Stimulated activated CD8-positive, alpha-beta memory T cell treated with anti-CD3 and anti-CD28 coated beads, Interleukin-12 subunit alpha, Interleukin-12 subunit beta, amount 100 ng/mL, for 24 hours (primary cell): Measurements from ENCODE around the gene PCDHGB1.
"Not testable (repeated sequence)": the region's sequence is repeated elsewhere in the genome, so short reads cannot be mapped to it uniquely, and the experiment has no call there.

Source experiments
- DNase-seq: peaks from one replicate; pipeline ENCODE4 v3.0.0-alpha.2; 2020; ENCODE audit errors: extremely low read depth

PCDHGB1 gene

DNA sequence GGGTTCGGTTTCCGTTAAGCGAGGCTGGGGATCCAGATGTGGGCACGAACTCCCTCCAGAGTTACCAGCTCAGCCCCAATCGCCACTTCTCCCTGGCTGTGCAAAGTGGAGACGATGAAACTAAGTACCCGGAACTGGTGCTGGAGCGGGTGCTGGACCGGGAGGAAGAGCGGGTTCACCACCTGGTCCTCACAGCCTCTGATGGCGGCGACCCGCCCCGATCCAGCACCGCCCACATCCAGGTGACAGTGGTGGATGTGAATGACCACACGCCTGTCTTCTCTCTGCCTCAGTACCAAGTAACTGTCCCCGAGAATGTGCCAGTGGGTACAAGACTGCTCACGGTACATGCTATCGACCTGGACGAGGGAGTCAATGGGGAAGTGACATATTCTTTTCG is 33.4 kb downstream of the PCDHGB1 start:
- no peak for DNase-seq

DNA sequence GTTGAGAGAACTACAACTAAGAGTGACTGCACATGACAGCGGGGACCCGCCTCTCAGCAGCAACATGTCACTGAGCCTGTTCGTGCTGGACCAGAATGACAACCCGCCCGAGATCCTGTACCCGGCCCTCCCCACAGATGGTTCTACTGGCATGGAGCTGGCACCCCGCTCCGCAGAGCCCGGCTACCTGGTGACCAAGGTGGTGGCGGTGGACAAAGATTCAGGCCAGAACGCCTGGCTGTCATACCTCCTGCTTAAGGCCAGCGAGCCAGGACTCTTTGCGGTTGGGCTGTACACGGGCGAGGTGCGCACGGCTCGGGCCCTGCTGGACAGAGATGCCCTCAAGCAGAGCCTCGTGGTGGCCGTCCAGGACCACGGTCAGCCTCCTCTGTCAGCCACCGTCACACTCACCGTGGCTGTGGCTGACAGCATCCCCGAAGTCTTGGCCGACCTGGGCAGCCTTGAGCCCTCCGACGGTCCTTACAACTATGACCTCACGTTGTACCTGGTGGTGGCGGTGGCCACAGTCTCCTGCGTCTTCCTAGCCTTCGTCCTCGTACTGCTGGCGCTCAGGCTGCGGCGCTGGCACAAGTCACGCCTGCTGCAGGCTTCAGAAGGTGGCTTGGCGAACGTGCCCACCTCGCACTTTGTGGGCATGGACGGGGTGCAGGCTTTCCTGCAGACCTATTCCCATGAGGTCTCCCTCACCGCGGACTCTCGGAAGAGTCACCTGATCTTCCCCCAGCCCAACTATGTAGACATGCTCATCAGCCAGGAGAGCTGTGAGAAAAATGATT is 34.8 kb downstream of the PCDHGB1 start:
- no peak for DNase-seq

DNA sequence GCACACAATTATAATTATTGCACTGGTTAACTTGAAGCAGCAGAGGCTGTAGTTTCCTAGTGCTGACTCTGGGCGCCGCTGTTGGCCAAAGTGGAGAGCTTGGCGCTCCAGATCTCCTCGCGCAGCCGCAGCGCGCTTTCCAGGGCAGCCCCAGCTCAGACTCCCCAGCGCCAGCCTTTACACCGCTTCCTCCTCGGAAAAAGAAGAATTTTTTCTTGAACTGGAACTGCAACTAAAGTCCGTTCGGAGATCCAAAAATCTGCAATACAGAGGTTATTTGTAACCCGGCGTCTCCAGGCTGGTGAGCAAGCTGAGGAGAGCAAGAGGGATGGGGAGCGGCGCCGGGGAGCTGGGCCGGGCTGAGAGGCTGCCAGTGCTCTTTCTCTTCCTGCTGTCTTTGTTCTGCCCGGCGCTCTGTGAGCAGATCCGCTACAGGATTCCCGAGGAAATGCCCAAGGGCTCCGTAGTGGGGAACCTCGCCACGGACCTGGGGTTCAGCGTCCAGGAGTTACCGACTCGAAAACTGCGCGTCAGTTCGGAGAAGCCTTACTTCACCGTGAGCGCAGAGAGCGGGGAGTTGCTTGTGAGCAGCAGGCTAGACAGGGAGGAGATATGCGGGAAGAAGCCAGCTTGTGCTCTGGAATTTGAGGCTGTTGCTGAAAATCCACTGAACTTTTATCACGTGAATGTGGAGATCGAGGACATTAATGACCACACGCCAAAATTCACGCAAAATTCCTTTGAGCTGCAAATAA is 37.8 kb downstream of the PCDHGB1 start, which contains the start of gene PCDHGB4:
TSS of gene PCDHGB4 (plus strand) at position 142 of the 755 bp plus-strand sequence. CDS start at position 329, 187 bp downstream.
- not testable (repeated sequence) for DNase-seq

DNA sequence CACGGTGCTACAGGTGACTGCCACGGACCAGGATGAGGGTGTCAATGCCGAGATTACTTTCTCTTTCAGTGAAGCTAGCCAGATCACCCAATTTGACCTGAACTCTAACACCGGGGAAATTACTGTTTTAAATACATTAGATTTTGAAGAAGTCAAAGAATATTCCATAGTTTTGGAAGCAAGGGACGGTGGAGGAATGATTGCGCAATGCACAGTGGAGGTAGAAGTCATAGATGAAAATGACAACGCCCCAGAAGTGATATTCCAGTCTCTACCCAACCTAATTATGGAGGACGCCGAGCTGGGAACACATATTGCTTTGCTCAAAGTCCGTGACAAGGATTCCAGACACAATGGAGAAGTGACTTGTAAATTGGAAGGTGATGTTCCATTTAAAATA is 38.8 kb downstream of the PCDHGB1 start:
- DNase-seq = no peak

DNA sequence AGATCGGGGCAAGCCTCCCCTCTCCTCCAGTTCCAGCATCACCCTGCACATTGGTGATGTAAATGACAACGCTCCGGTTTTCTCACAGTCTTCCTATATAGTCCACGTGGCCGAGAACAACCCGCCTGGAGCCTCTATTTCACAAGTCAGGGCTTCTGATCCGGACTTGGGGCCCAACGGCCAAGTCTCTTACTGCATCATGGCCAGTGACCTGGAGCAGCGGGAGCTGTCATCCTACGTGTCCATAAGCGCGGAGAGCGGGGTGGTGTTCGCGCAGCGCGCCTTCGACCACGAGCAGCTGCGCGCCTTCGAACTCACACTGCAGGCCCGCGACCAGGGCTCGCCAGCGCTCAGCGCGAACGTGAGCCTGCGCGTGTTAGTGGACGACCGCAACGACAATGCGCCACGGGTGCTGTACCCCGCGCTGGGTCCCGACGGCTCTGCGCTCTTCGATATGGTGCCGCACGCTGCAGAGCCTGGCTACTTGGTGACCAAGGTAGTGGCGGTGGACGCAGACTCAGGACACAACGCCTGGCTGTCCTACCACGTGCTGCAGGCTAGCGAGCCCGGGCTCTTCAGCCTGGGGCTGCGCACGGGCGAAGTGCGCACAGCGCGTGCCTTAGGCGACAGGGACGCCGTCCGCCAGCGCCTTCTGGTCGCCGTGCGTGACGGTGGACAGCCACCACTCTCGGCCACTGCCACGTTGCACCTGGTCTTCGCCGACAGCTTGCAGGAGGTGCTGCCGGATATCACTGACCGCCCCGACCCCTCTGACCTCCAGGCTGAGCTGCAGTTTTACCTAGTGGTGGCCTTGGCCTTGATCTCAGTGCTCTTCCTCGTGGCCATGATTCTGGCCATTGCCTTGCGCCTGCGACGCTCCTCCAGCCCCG is 39.5 kb downstream of the PCDHGB1 start:
- DNase-seq = no peak

DNA sequence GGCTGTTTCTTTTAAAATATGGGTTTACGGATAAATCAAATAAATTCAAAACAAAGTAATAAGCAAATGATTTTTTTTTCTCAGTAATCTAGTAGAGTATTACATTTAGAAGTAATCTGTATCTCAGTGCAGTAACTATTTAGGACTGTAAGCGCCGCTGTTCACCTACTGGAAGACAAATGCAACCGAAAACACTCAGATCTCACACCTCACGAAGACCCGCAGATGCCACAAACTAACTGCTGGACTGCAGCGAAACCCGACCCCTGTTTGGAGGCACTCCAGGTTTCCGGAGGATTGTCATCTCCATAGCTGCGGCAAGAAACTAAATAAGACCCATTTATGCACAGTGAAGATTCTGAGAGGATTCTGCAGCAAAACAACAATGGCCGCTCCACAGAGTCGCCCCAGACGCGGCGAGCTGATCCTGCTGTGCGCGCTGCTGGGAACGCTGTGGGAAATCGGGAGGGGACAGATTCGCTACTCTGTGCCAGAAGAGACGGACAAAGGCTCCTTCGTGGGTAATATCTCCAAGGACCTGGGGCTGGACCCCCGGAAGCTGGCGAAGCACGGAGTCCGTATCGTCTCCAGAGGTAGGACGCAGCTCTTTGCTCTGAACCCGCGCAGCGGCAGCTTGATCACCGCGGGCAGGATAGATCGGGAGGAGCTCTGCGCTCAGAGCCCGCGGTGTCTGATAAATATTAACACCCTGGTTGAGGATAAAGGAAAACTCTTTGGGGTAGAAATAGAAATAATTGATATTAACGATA is 42.7 kb downstream of the PCDHGB1 start, which contains the start of gene PCDHGA8:
TSS of gene PCDHGA8 (plus strand) at position 205 of the 770 bp plus-strand sequence. CDS start at position 386, 181 bp downstream.
- no peak for DNase-seq

DNA sequence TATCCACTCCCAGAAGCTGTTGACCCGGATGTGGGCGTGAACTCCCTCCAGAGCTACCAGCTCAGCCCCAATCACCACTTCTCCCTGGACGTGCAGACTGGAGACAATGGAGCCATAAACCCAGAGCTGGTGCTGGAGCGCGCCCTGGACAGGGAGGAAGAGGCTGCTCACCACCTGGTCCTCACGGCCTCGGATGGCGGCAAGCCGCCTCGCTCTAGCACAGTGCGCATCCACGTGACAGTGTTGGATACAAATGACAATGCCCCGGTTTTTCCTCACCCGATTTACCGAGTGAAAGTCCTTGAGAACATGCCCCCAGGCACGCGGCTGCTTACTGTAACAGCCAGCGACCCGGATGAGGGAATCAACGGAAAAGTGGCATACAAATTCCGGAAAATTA is 43.4 kb downstream of the PCDHGB1 start:
- no peak for DNase-seq

DNA sequence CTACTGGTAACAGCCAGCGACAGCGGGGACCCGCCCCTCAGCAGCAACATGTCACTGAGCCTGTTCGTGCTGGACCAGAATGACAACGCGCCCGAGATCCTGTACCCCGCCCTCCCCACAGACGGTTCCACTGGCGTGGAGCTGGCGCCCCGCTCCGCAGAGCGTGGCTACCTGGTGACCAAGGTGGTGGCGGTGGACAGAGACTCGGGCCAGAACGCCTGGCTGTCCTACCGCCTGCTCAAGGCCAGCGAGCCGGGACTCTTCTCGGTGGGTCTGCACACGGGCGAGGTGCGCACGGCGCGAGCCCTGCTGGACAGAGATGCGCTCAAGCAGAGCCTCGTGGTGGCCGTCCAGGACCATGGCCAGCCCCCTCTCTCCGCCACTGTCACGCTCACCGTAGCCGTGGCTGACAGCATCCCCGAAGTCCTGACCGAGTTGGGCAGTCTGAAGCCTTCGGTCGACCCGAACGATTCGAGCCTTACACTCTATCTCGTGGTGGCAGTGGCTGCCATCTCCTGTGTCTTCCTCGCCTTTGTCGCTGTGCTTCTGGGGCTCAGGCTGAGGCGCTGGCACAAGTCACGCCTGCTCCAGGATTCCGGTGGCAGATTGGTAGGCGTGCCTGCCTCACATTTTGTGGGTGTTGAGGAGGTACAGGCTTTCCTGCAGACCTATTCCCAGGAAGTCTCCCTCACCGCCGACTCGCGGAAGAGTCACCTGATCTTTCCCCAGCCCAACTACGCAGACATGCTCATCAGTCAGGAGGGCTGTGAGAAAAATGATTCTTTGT is 44.7 kb downstream of the PCDHGB1 start:
- DNase-seq = not testable (repeated sequence)

DNA sequence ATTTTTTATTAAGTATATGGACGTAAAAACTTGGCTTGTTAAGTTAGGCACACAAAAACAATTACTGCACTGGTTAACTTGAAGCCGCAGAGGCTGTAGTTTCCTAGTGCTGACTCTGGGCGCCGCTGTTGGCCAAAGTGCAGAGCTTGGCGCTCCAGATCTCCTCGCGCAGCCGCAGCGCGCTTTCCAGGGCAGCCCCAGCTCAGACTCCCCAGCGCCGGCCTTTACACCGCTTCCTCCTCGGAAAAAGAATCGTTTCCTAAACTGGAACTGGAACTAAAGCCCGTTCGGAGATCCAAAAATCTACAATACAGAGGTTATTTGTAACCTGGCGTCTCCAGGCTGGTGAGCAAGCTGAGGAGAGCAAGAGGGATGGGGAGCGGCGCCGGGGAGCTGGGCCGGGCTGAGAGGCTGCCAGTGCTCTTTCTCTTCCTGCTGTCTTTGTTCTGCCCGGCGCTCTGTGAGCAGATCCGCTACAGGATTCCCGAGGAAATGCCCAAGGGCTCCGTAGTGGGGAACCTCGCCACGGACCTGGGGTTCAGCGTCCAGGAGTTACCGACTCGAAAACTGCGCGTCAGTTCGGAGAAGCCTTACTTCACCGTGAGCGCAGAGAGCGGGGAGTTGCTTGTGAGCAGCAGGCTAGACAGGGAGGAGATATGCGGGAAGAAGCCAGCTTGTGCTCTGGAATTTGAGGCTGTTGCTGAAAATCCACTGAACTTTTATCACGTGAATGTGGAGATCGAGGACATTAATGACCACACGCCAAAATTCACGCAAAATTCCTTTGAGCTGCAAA is 48.1 kb downstream of the PCDHGB1 start, which contains the start of gene PCDHGB5:
TSS of gene PCDHGB5 (plus strand) at position 192 of the 796 bp plus-strand sequence. CDS start at position 373, 181 bp downstream.
- DNase-seq = not testable (repeated sequence)

DNA sequence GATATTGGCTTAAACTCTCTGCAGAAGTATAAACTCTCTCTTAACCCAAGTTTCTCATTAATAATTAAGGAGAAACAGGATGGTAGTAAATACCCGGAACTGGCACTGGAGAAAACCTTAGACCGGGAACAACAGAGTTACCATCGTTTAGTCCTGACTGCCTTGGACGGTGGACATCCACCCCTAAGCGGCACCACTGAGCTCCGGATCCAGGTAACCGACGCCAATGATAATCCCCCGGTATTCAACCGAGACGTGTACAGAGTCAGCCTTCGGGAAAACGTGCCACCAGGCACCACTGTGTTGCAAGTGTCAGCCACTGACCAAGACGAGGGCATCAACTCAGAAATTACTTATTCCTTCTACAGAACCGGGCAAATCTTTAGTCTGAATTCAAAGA is 48.7 kb downstream of the PCDHGB1 start:
- no peak for DNase-seq

DNA sequence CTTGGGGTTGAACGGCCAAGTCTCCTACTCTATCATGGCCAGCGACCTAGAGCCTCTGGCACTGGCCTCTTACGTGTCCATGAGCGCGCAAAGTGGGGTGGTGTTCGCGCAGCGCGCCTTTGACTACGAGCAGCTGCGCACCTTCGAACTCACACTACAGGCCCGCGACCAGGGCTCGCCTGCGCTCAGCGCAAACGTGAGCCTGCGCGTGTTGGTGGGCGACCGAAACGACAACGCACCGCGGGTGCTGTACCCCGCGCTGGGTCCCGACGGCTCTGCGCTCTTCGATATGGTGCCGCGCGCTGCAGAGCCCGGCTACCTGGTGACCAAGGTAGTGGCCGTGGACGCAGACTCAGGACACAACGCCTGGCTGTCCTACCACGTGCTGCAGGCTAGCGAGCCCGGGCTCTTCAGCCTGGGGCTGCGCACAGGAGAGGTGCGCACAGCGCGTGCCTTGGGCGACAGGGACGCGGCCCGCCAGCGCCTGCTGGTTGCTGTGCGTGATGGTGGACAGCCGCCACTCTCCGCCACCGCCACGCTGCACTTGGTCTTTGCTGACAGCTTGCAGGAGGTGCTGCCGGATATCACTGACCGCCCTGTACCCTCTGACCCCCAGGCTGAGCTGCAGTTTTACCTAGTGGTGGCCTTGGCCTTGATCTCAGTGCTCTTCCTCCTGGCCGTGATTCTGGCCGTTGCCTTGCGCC is 49.8 kb downstream of the PCDHGB1 start:
- no peak for DNase-seq
